Measurements from ENCODE around the gene HDGFL1. TPM values are rescaled to one million over a fixed set of nuclear protein-coding genes. Genes with fewer than 3 reads are reported as not detected.

Gene HDGFL1
- total RNA-seq, 5 donors from 2014 or later (not counting 1 experiment from before 2014, with no cell fraction given) = not detected

GRCh38 chr6:22598339-22598738 is 29.0 kb downstream of the HDGFL1 start:
- Mint-ChIP-seq H3K4me3 (no peak overlapping the region), H3K4me1 (no peaks in the 10 kb centered on the region), H3K27ac (no peak overlapping the region), H3K9me3 (peaks cover 7 to 16% (median 11%) of the 10 kb centered on the region in 3 donors), H3K36me3 (no peaks in the 10 kb centered on the region), H3K27me3 (peaks cover 0 to 4% of the 10 kb centered on the region in 2 donors)
- no peak overlapping the region for H3K27ac ChIP-seq (ENCODE audit: low read length)
- CTCF ChIA-PET = no interaction called here
- DNase-seq (no peak), ATAC-seq (replicated peaks in 1 of 4) (no peak)
- H3K4me3 ChIP-seq (ENCODE audit: control insufficient read depth in 1 of 2, extremely low read depth in 1 of 2, low read length in 1 of 2) = no peak overlapping the region
- H3K9me3 ChIP-seq = no peaks in the 10 kb centered on the region
- no peaks in the 10 kb centered on the region for H3K4me1 ChIP-seq (ENCODE audit: control insufficient read depth in 1 of 2, extremely low read depth in 1 of 2, insufficient read depth in 2 of 2, low read length in 2 of 2)
- 95% methylated on average over 2 of the region's 4 CpGs for WGBS (ENCODE audit: insufficient coverage)
- no peaks in the 10 kb centered on the region for H3K27me3 ChIP-seq (replicated peaks in 1 of 2; ENCODE audit: control insufficient read depth in 2 of 2, extremely low read depth in 1 of 2, insufficient read depth in 2 of 2, low read length in 1 of 2)
- H3K36me3 ChIP-seq (ENCODE audit: control insufficient read depth in 2 of 2, extremely low read depth in 1 of 2, insufficient read depth in 1 of 2, low read length in 1 of 2) = no peaks in the 10 kb centered on the region
- POLR2A ChIA-PET = no interaction called here

- ChIA-PET CTCF (no interaction called here), POLR2A (interaction anchor here in 1 of 2 donors (0.7 kb wide), 1 partner anchor 177 kb away, joined by 3 read pairs; no protein-coding TSS in a partner anchor)
- Mint-ChIP-seq H3K36me3 (no peaks in the 10 kb centered on the region), H3K9me3 (peaks cover 7 to 16% (median 8%) of the 10 kb centered on the region in 3 donors), H3K4me1 (no peaks in the 10 kb centered on the region), H3K4me3 (no peak overlapping the region), H3K27me3 (peaks cover 0 to 3% of the 10 kb centered on the region in 2 donors), H3K27ac (no peak overlapping the region)
- Histone ChIP-seq H3K36me3 (ENCODE audit: control insufficient read depth in 2 of 2, extremely low read depth in 1 of 2, insufficient read depth in 1 of 2, low read length in 1 of 2) (no peaks in the 10 kb centered on the region), H3K27ac (ENCODE audit: low read length) (no peak overlapping the region), H3K4me1 (ENCODE audit: control insufficient read depth in 1 of 2, extremely low read depth in 1 of 2, insufficient read depth in 2 of 2, low read length in 2 of 2) (no peaks in the 10 kb centered on the region), H3K4me3 (ENCODE audit: control insufficient read depth in 1 of 2, extremely low read depth in 1 of 2, low read length in 1 of 2) (no peak overlapping the region), H3K9me3 (no peaks in the 10 kb centered on the region), H3K27me3 (replicated peaks in 1 of 2; ENCODE audit: control insufficient read depth in 2 of 2, extremely low read depth in 1 of 2, insufficient read depth in 2 of 2, low read length in 1 of 2) (no peaks in the 10 kb centered on the region)
- WGBS (ENCODE audit: insufficient coverage) = no CpG with 5 or more reads among the region's 4 CpGs
- ATAC-seq (replicated peaks in 1 of 4) = no peak
- no peak for DNase-seq
Measured at GRCh38 chr6:22600059-22600458, 30.7 kb downstream of the HDGFL1 start.

- Histone ChIP-seq H3K4me3 (ENCODE audit: control insufficient read depth in 1 of 2, extremely low read depth in 1 of 2, low read length in 1 of 2) (no peak overlapping the region), H3K27ac (ENCODE audit: low read length) (no peak overlapping the region), H3K36me3 (ENCODE audit: control insufficient read depth in 2 of 2, extremely low read depth in 1 of 2, insufficient read depth in 1 of 2, low read length in 1 of 2) (no peaks in the 10 kb centered on the region), H3K9me3 (no peaks in the 10 kb centered on the region), H3K27me3 (replicated peaks in 1 of 2; ENCODE audit: control insufficient read depth in 2 of 2, extremely low read depth in 1 of 2, insufficient read depth in 2 of 2, low read length in 1 of 2) (no peaks in the 10 kb centered on the region), H3K4me1 (ENCODE audit: control insufficient read depth in 1 of 2, extremely low read depth in 1 of 2, insufficient read depth in 2 of 2, low read length in 2 of 2) (no peaks in the 10 kb centered on the region)
- Mint-ChIP-seq H3K27me3 (no peaks in the 10 kb centered on the region), H3K4me1 (no peaks in the 10 kb centered on the region), H3K4me3 (no peak overlapping the region), H3K27ac (no peak overlapping the region), H3K9me3 (peaks cover 7 to 20% (median 12%) of the 10 kb centered on the region in 3 donors), H3K36me3 (no peaks in the 10 kb centered on the region)
- POLR2A ChIA-PET = no interaction called here
- CTCF ChIA-PET = no interaction called here
- ATAC-seq (replicated peaks in 1 of 4) (no peak), DNase-seq (no peak)
- 48% methylated on average over 5 of the region's 5 CpGs for WGBS (ENCODE audit: insufficient coverage)
Measured at GRCh38 chr6:22601984-22602383, 32.6 kb downstream of the HDGFL1 start.

- Histone ChIP-seq H3K4me1 (ENCODE audit: control insufficient read depth in 1 of 2, extremely low read depth in 1 of 2, insufficient read depth in 2 of 2, low read length in 2 of 2) (no peaks in the 10 kb centered on the region), H3K27ac (ENCODE audit: low read length) (no peak overlapping the region), H3K36me3 (ENCODE audit: control insufficient read depth in 2 of 2, extremely low read depth in 1 of 2, insufficient read depth in 1 of 2, low read length in 1 of 2) (no peaks in the 10 kb centered on the region), H3K4me3 (ENCODE audit: control insufficient read depth in 1 of 2, extremely low read depth in 1 of 2, low read length in 1 of 2) (no peak overlapping the region), H3K9me3 (no peaks in the 10 kb centered on the region), H3K27me3 (replicated peaks in 1 of 2; ENCODE audit: control insufficient read depth in 2 of 2, extremely low read depth in 1 of 2, insufficient read depth in 2 of 2, low read length in 1 of 2) (no peaks in the 10 kb centered on the region)
- Mint-ChIP-seq H3K4me3 (no peak overlapping the region), H3K9me3 (peaks cover 0 to 12% (median 10%) of the 10 kb centered on the region in 3 donors), H3K27ac (no peak overlapping the region), H3K27me3 (no peaks in the 10 kb centered on the region), H3K4me1 (no peaks in the 10 kb centered on the region), H3K36me3 (no peaks in the 10 kb centered on the region)
- ATAC-seq (replicated peaks in 1 of 4) = no peak
- ChIA-PET POLR2A (no interaction called here), CTCF (no interaction called here)
- no CpG with 5 or more reads among the region's 2 CpGs for WGBS (ENCODE audit: insufficient coverage)
- no peak for DNase-seq
Measured at GRCh38 chr6:22605736-22606135, 36.4 kb downstream of the HDGFL1 start.

GRCh38 chr6:22610127-22610526 is 40.8 kb downstream of the HDGFL1 start:
- no peak overlapping the region for H3K27ac ChIP-seq (ENCODE audit: low read length)
- 100% methylated on average over 1 of the region's 4 CpGs for WGBS (ENCODE audit: insufficient coverage)
- H3K9me3 ChIP-seq = no peaks in the 10 kb centered on the region
- H3K36me3 ChIP-seq (ENCODE audit: control insufficient read depth in 2 of 2, extremely low read depth in 1 of 2, insufficient read depth in 1 of 2, low read length in 1 of 2) = no peaks in the 10 kb centered on the region
- no peaks in the 10 kb centered on the region for H3K36me3 Mint-ChIP-seq
- ChIA-PET CTCF (no interaction called here), POLR2A (no interaction called here)
- no peaks in the 10 kb centered on the region for H3K4me1 Mint-ChIP-seq
- no peak overlapping the region for H3K27ac Mint-ChIP-seq
- no peak overlapping the region for H3K4me3 ChIP-seq (ENCODE audit: control insufficient read depth in 1 of 2, extremely low read depth in 1 of 2, low read length in 1 of 2)
- DNase-seq (no peak), ATAC-seq (replicated peaks in 1 of 4) (no peak)
- H3K27me3 ChIP-seq (replicated peaks in 1 of 2; ENCODE audit: control insufficient read depth in 2 of 2, extremely low read depth in 1 of 2, insufficient read depth in 2 of 2, low read length in 1 of 2) = no peaks in the 10 kb centered on the region
- H3K4me1 ChIP-seq (ENCODE audit: control insufficient read depth in 1 of 2, extremely low read depth in 1 of 2, insufficient read depth in 2 of 2, low read length in 2 of 2) = no peaks in the 10 kb centered on the region
- no peak overlapping the region for H3K4me3 Mint-ChIP-seq
- peaks cover 0 to 7% (median 4%) of the 10 kb centered on the region in 3 donors for H3K9me3 Mint-ChIP-seq
- H3K27me3 Mint-ChIP-seq = no peaks in the 10 kb centered on the region

GRCh38 chr6:22612236-22612635 is 42.9 kb downstream of the HDGFL1 start:
- ChIA-PET CTCF (no interaction called here), POLR2A (no interaction called here)
- no peaks in the 10 kb centered on the region for H3K4me1 Mint-ChIP-seq
- H3K9me3 Mint-ChIP-seq = peaks cover 0 to 3% (median 0%) of the 10 kb centered on the region in 3 donors
- Histone ChIP-seq H3K9me3 (no peaks in the 10 kb centered on the region), H3K4me3 (ENCODE audit: control insufficient read depth in 1 of 2, extremely low read depth in 1 of 2, low read length in 1 of 2) (no peak overlapping the region), H3K27me3 (replicated peaks in 1 of 2; ENCODE audit: control insufficient read depth in 2 of 2, extremely low read depth in 1 of 2, insufficient read depth in 2 of 2, low read length in 1 of 2) (no peaks in the 10 kb centered on the region), H3K4me1 (ENCODE audit: control insufficient read depth in 1 of 2, extremely low read depth in 1 of 2, insufficient read depth in 2 of 2, low read length in 2 of 2) (no peaks in the 10 kb centered on the region), H3K27ac (ENCODE audit: low read length) (no peak overlapping the region), H3K36me3 (ENCODE audit: control insufficient read depth in 2 of 2, extremely low read depth in 1 of 2, insufficient read depth in 1 of 2, low read length in 1 of 2) (no peaks in the 10 kb centered on the region)
- no peaks in the 10 kb centered on the region for H3K27me3 Mint-ChIP-seq
- no peak overlapping the region for H3K27ac Mint-ChIP-seq
- H3K36me3 Mint-ChIP-seq = no peaks in the 10 kb centered on the region
- WGBS (ENCODE audit: insufficient coverage) = 80% methylated on average over 1 of the region's 3 CpGs
- H3K4me3 Mint-ChIP-seq = no peak overlapping the region
- no peak for DNase-seq
- no peak for ATAC-seq (replicated peaks in 1 of 4)

GRCh38 chr6:22613051-22613450 is 43.7 kb downstream of the HDGFL1 start:
- H3K4me3 Mint-ChIP-seq = no peak overlapping the region
- no peaks in the 10 kb centered on the region for H3K36me3 Mint-ChIP-seq

More at GRCh38 chr6:22613051-22613450, 43.7 kb downstream of the HDGFL1 start:
- H3K36me3 ChIP-seq (ENCODE audit: control insufficient read depth in 2 of 2, extremely low read depth in 1 of 2, insufficient read depth in 1 of 2, low read length in 1 of 2) = no peaks in the 10 kb centered on the region
- no peak overlapping the region for H3K27ac Mint-ChIP-seq
- H3K9me3 ChIP-seq = no peaks in the 10 kb centered on the region
- no peak for DNase-seq
- H3K4me1 Mint-ChIP-seq = no peaks in the 10 kb centered on the region
- no peak for ATAC-seq (replicated peaks in 1 of 4)
- H3K4me3 ChIP-seq (ENCODE audit: control insufficient read depth in 1 of 2, extremely low read depth in 1 of 2, low read length in 1 of 2) = no peak overlapping the region
- no peaks in the 10 kb centered on the region for H3K27me3 Mint-ChIP-seq
- no CpG with 5 or more reads among the region's 1 CpG for WGBS (ENCODE audit: insufficient coverage)
- H3K9me3 Mint-ChIP-seq = peaks cover 0 to 3% (median 0%) of the 10 kb centered on the region in 3 donors
- ChIA-PET CTCF (interaction anchor here in 1 of 2 donors (0.7 kb wide), 1 partner anchor 59 kb away, joined by 3 read pairs; no protein-coding TSS in a partner anchor), POLR2A (no interaction called here)
- no peaks in the 10 kb centered on the region for H3K27me3 ChIP-seq (replicated peaks in 1 of 2; ENCODE audit: control insufficient read depth in 2 of 2, extremely low read depth in 1 of 2, insufficient read depth in 2 of 2, low read length in 1 of 2)
- no peaks in the 10 kb centered on the region for H3K4me1 ChIP-seq (ENCODE audit: control insufficient read depth in 1 of 2, extremely low read depth in 1 of 2, insufficient read depth in 2 of 2, low read length in 2 of 2)
- H3K27ac ChIP-seq (ENCODE audit: low read length) = no peak overlapping the region

All from T-cell (primary cell).